Trophoblast cell (in vitro differentiated cells and primary cell): ENCODE measurements around the gene INSM2.

Experiments used
- DNase-seq, 2 donors: peaks; one replicate each; pipeline ENCODE4 v3.0.0-alpha.2; 2016
- H2AFZ ChIP-seq: 2 replicates; pipeline ENCODE4 v1.6.1; 2013; ENCODE audit warnings: low read length, moderate library complexity, mild to moderate bottlenecking; ENCODE audit not compliant: insufficient read depth, poor library complexity
- H2AK5ac ChIP-seq: 2 replicates; pipeline ENCODE4 v1.6.1; 2013; ENCODE audit warnings: mild to moderate bottlenecking, low read length
- H2BK120ac ChIP-seq: 2 replicates; pipeline ENCODE4 v1.6.1; 2013; ENCODE audit warnings: low read length, mild to moderate bottlenecking, moderate library complexity; ENCODE audit not compliant: insufficient read depth, poor library complexity
- H2BK12ac ChIP-seq: 2 replicates; pipeline ENCODE4 v1.6.1; 2013; ENCODE audit warnings: mild to moderate bottlenecking, low read length, moderate library complexity
- H2BK5ac ChIP-seq: 2 replicates; pipeline ENCODE4 v1.6.1; 2013; ENCODE audit warnings: low read length, low read depth, moderate library complexity, mild to moderate bottlenecking; ENCODE audit not compliant: poor library complexity
- H3K14ac ChIP-seq: 2 replicates; pipeline ENCODE4 v1.6.1; 2013; ENCODE audit warnings: mild to moderate bottlenecking, low read length
- H3K18ac ChIP-seq: 2 replicates; pipeline ENCODE4 v1.6.1; 2013; ENCODE audit warnings: mild to moderate bottlenecking, low read length
- H3K23ac ChIP-seq: 2 replicates; pipeline ENCODE4 v1.6.1; 2013; ENCODE audit warnings: low read length
- H3K27ac ChIP-seq: 2 replicates; pipeline ENCODE4 v1.5.1; 2013; ENCODE audit warnings: low read depth, mild to moderate bottlenecking, inconsistent platforms, low read length, moderate library complexity
- H3K27me3 ChIP-seq: 2 replicates; pipeline ENCODE4 v1.6.1; 2013; ENCODE audit warnings: inconsistent platforms, mild to moderate bottlenecking, low read length, moderate library complexity; ENCODE audit not compliant: insufficient read depth
- H3K36me3 ChIP-seq, 2 experiments: 1 replicate in 1 of 2; 2 replicates in 1 of 2; pipeline ENCODE4 v1.6.1; 2013; ENCODE audit warnings: low read length in 2 of 2, mild to moderate bottlenecking in 2 of 2, moderate library complexity in 1 of 2; ENCODE audit not compliant: insufficient read depth in 2 of 2, control insufficient read depth in 1 of 2
- H3K4ac ChIP-seq: 2 replicates; pipeline ENCODE4 v1.6.1; 2013; ENCODE audit warnings: low read depth, mild to moderate bottlenecking, low read length, moderate library complexity
- H3K4me1 ChIP-seq, 2 experiments: 1 replicate in 1 of 2; 2 replicates in 1 of 2; pipeline ENCODE4 v1.6.1; 2013; ENCODE audit warnings: low read length in 2 of 2, mild to moderate bottlenecking in 2 of 2, moderate library complexity in 1 of 2; ENCODE audit not compliant: insufficient read depth in 2 of 2, control insufficient read depth in 1 of 2
- H3K4me2 ChIP-seq: 2 replicates; pipeline ENCODE4 v1.6.1; 2013; ENCODE audit warnings: inconsistent platforms, mild to moderate bottlenecking, low read length, moderate library complexity
- H3K4me3 ChIP-seq: 2 replicates; pipeline ENCODE4 v1.5.1; 2013; ENCODE audit warnings: mild to moderate bottlenecking, low read depth, low read length, inconsistent platforms
- H3K79me1 ChIP-seq: one replicate; pipeline ENCODE4 v1.6.1; 2013; ENCODE audit warnings: low read length
- H3K79me2 ChIP-seq: 2 replicates; pipeline ENCODE4 v1.6.1; 2013; ENCODE audit warnings: low read length, mild to moderate bottlenecking; ENCODE audit not compliant: control insufficient read depth, insufficient read depth, poor library complexity
- H3K9ac ChIP-seq: 2 replicates; pipeline ENCODE4 v1.6.1; 2013; ENCODE audit warnings: mild to moderate bottlenecking, low read length
- H3K9me3 ChIP-seq: 2 replicates; pipeline ENCODE4 v1.6.1; 2013; ENCODE audit warnings: low read depth, mild to moderate bottlenecking, control low read depth, inconsistent platforms, low read length; ENCODE audit not compliant: insufficient read depth
- H4K12ac ChIP-seq: 2 replicates; pipeline ENCODE4 v1.6.1; 2013; ENCODE audit warnings: low read depth, mild to moderate bottlenecking, low read length, moderate library complexity
- H4K8ac ChIP-seq: 2 replicates; pipeline ENCODE4 v1.6.1; 2013; ENCODE audit warnings: low read depth, mild to moderate bottlenecking, low read length, moderate library complexity
- H4K91ac ChIP-seq: one replicate; pipeline ENCODE4 v1.6.1; 2013; ENCODE audit warnings: low read depth, mild to moderate bottlenecking, low read length, moderate library complexity
- WGBS: extraction: QIAGEN DNeasy Blood & Tissue Kit; methylation state at CpG from one replicate; pipeline ENCODE4 v1.1.7; 2013; ENCODE audit warnings: missing lambda C conversion rate; ENCODE audit not compliant: insufficient read length, insufficient coverage; ENCODE audit errors: extremely low coverage; 5-methylcytosine and 5-hydroxymethylcytosine counted together

INSM2 gene

DNA sequence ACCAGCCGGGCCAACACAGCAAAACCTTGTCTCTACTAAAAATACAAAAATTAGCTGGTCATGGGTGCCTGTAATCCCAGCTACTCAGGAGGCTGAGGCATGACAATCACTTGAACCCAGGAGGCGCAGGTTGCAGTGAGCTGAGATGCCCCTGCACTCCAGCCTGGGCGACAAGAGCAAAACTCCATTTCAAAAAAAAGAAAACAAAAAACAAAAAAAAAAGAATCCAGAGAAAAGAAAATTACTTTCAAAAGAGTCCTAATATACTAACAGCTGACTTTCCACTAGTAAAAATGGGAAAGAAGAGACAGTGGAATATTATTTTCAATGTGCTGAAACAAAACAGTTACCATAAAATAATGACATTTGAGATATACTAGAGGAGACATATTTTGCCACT, 8.3 kb upstream of the INSM2 start:
- Histone ChIP-seq H2AFZ (no peak overlapping the region), H3K18ac (no peak overlapping the region), H3K79me1 (no peaks in the 10 kb centered on the region), H3K4ac (no peak overlapping the region), H4K12ac (no peak overlapping the region), H3K27me3 (no peaks in the 10 kb centered on the region), H3K9ac (no peak overlapping the region), H4K8ac (no peak overlapping the region), H2AK5ac (no peak overlapping the region), H3K36me3 (no peaks in the 10 kb centered on the region), H2BK12ac (no peak overlapping the region), H3K14ac (no peak overlapping the region), H2BK5ac (no peak overlapping the region), H3K4me3 (no peak overlapping the region), H3K4me2 (no peak overlapping the region), H3K23ac (no peak overlapping the region), H3K79me2 (no peaks in the 10 kb centered on the region), H2BK120ac (no peak overlapping the region), H3K9me3 (no peaks in the 10 kb centered on the region), H3K4me1 (no peaks in the 10 kb centered on the region), H4K91ac (no peak overlapping the region), H3K27ac (no peak overlapping the region)
- no CpG with 5 or more reads among the region's 3 CpGs for WGBS
- no peak for DNase-seq

DNA sequence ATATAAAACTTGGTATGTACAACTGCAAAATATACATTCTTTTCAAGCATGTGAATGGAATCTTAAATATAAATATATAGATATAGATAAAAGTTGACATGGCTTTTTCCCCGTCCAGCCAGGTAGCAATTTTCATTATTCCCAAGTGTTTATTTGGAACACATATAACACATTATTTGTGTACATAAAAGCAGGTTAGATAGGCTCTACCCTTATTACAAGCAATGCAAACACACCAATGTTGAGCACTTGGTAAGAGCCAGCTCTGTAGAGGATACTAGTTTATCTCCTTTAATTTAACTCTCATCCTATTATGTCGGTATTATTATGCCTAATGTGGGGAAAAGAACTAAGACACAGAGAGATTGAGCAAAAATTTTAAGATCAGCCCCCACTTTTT, 7.0 kb upstream of the INSM2 start:
- H3K79me2 ChIP-seq = no peaks in the 10 kb centered on the region
- H3K9me3 ChIP-seq = no peaks in the 10 kb centered on the region
- H3K23ac ChIP-seq = no peak overlapping the region
- no peak overlapping the region for H3K4me3 ChIP-seq
- no peak overlapping the region for H3K4me2 ChIP-seq
- no peak overlapping the region for H3K27ac ChIP-seq
- H4K91ac ChIP-seq = no peak overlapping the region
- H4K8ac ChIP-seq = no peak overlapping the region
- no peak overlapping the region for H3K18ac ChIP-seq
- H4K12ac ChIP-seq = no peak overlapping the region
- WGBS = no CpG with 5 or more reads among the region's 2 CpGs
- H2AFZ ChIP-seq = no peak overlapping the region
- H3K14ac ChIP-seq = no peak overlapping the region
- peaks cover 2% of the 10 kb centered on the region for H3K27me3 ChIP-seq
- DNase-seq = no peak
- H2BK5ac ChIP-seq = no peak overlapping the region
- H2AK5ac ChIP-seq = no peak overlapping the region
- H3K36me3 ChIP-seq = no peaks in the 10 kb centered on the region
- no peak overlapping the region for H3K9ac ChIP-seq
- H2BK120ac ChIP-seq = no peak overlapping the region
- no peak overlapping the region for H2BK12ac ChIP-seq
- no peaks in the 10 kb centered on the region for H3K4me1 ChIP-seq
- no peaks in the 10 kb centered on the region for H3K79me1 ChIP-seq
- H3K4ac ChIP-seq = no peak overlapping the region

DNA sequence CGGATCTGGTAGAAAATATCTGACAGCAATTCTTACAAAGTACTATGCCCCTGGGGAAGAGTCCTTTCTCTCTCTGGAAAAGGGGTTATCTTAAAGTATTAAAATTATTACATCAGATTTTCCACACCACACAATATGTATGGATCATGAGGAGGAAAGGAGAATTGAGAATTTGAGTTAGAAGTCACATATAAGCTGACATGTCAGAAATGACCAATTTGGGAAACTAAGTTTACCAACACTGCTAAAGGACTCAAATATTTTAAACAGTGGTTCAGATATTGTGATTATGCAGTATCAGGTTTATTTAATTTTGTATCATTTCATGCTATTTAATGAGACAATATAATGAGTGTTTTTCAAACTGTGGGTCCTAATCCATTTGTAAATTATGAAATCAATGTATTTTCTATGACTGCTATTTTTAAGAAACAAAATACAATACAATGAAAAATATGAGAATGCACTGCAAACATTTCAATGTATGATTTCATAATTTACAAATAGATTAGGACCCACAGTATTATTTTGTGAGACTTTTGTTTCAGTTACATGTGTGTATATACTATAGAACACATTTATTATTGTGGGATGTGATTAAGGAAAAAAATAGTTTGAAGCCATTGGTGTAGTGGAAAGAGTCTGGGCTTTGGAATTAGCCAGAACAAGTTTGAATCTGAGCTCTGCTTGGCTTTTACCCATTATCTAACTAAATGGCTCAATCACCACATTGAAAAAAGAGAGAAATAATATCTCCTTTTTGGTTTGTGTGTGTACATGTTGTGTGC, 1.8 kb upstream of the INSM2 start:
- WGBS = no CpG with 5 or more reads among the region's 1 CpG

DNA sequence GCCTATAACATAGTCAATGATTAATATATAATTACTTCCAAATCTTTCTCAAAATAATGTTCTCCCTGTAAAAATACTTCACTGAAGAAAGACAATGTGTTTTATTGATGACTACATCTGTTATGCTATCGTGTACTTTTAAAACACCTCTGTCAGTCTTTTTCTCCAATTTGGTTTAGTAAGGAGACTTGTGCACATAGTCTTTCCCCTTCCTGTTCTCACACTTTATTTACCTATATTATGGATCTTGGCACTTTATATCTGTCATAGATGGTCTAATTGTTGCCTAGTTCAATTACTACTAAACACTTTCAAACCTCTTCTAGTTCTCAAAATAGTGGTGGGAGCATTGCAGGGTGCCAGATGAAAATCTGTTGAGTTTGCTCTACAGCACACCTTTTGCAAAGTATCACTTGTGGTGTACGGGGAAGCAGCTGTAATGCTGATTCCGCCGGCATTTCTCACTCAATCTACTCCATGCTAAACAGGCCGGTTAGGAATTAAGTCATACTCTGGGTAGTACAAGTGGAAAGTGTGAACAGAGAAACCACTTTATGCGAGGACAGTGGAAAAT, 1.1 kb upstream of the INSM2 start:
- H3K14ac ChIP-seq = no peak overlapping the region
- H3K36me3 ChIP-seq = no peaks in the 10 kb centered on the region
- H3K4me1 ChIP-seq = peaks cover 14 to 20% of the 10 kb centered on the region in 2 experiments
- H3K4ac ChIP-seq = no peak overlapping the region
- H2AK5ac ChIP-seq = no peak overlapping the region
- no peak overlapping the region for H4K91ac ChIP-seq
- H3K9ac ChIP-seq = no peak overlapping the region
- H3K23ac ChIP-seq = no peak overlapping the region
- H4K12ac ChIP-seq = no peak overlapping the region
- no peak overlapping the region for H2BK120ac ChIP-seq
- no peak overlapping the region for H4K8ac ChIP-seq
- WGBS = no CpG with 5 or more reads among the region's 6 CpGs
- no peak overlapping the region for H3K27ac ChIP-seq
- H2BK5ac ChIP-seq = no peak overlapping the region
- H2AFZ ChIP-seq = no peak overlapping the region
- no peak for DNase-seq
- H3K4me3 ChIP-seq = no peak overlapping the region
- H3K9me3 ChIP-seq = peaks cover 3% of the 10 kb centered on the region
- peaks cover 36% of the 10 kb centered on the region for H3K27me3 ChIP-seq
- H3K4me2 ChIP-seq = peak overlapping the region; percentile 93
- no peak overlapping the region for H2BK12ac ChIP-seq
- H3K79me1 ChIP-seq = no peaks in the 10 kb centered on the region
- H3K79me2 ChIP-seq = no peaks in the 10 kb centered on the region
- H3K18ac ChIP-seq = no peak overlapping the region

More for the DNA sequence above, 1.8 kb upstream of the INSM2 start:
- Histone ChIP-seq H3K23ac (no peak overlapping the region), H3K79me2 (no peaks in the 10 kb centered on the region), H3K4ac (no peak overlapping the region), H4K12ac (no peak overlapping the region), H3K9me3 (peaks cover 3% of the 10 kb centered on the region), H3K4me2 (no peak overlapping the region), H4K8ac (no peak overlapping the region), H3K14ac (no peak overlapping the region), H2BK12ac (no peak overlapping the region), H2BK5ac (no peak overlapping the region), H3K4me3 (no peak overlapping the region), H3K18ac (no peak overlapping the region), H2AK5ac (no peak overlapping the region), H4K91ac (no peak overlapping the region), H3K79me1 (no peaks in the 10 kb centered on the region), H2BK120ac (no peak overlapping the region), H2AFZ (no peak overlapping the region), H3K27me3 (peaks cover 36% of the 10 kb centered on the region), H3K4me1 (peaks cover 14 to 20% of the 10 kb centered on the region in 2 experiments), H3K27ac (no peak overlapping the region), H3K9ac (no peak overlapping the region), H3K36me3 (no peaks in the 10 kb centered on the region)
- DNase-seq = no peak
